H9 (cell line): ENCODE measurements around the gene ATP2A1. TPM values are rescaled to one million over a fixed set of nuclear protein-coding genes. Genes with fewer than 3 reads are reported as not detected.

Source experiments
- DNase-seq: peaks from one replicate; pipeline ENCODE4 v3.0.0-alpha.2; 2017
- H2AFZ ChIP-seq: one replicate; pipeline ENCODE4 v1.6.1; 2013; ENCODE audit warnings: mild to moderate bottlenecking, low read length, control low read depth, moderate library complexity
- H2AK5ac ChIP-seq: 2 replicates; pipeline ENCODE4 v1.6.1; 2013; ENCODE audit warnings: low read length, control low read depth, mixed read lengths; ENCODE audit not compliant: insufficient read length
- H2BK120ac ChIP-seq: one replicate; pipeline ENCODE4 v1.6.1; 2013; ENCODE audit warnings: low read depth, mild to moderate bottlenecking, low read length, control low read depth, inconsistent platforms; ENCODE audit not compliant: poor library complexity, severe bottlenecking
- H2BK12ac ChIP-seq: 2 replicates; pipeline ENCODE4 v1.6.1; 2013; ENCODE audit warnings: low read length, control low read depth, mixed read lengths, low read depth; ENCODE audit not compliant: insufficient read length
- H2BK15ac ChIP-seq: 2 replicates; pipeline ENCODE4 v1.6.1; 2013; ENCODE audit warnings: low read depth, low read length, control low read depth
- H2BK20ac ChIP-seq: one replicate; pipeline ENCODE4 v1.6.1; 2013; ENCODE audit warnings: low read depth, mild to moderate bottlenecking, low read length, control low read depth, inconsistent platforms; ENCODE audit not compliant: poor library complexity, severe bottlenecking
- H2BK5ac ChIP-seq: 2 replicates; pipeline ENCODE4 v1.6.1; 2013; ENCODE audit warnings: low read length, control low read depth, mixed read lengths; ENCODE audit not compliant: insufficient read length
- H3K14ac ChIP-seq: 2 replicates; pipeline ENCODE4 v1.6.1; 2013; ENCODE audit warnings: low read length, control low read depth; ENCODE audit not compliant: insufficient read depth
- H3K18ac ChIP-seq: 2 replicates; pipeline ENCODE4 v1.6.1; 2013; ENCODE audit warnings: low read depth, mild to moderate bottlenecking, mixed read lengths, low read length, control low read depth; ENCODE audit not compliant: insufficient read length
- H3K23ac ChIP-seq: 2 replicates; pipeline ENCODE4 v1.6.1; 2013; ENCODE audit warnings: low read length, control low read depth, mixed read lengths, low read depth; ENCODE audit not compliant: insufficient read length
- H3K23me2 ChIP-seq: 2 replicates; pipeline ENCODE4 v1.6.1; 2013; ENCODE audit warnings: low read depth, mild to moderate bottlenecking, mixed read lengths, low read length, control low read depth; ENCODE audit not compliant: insufficient read length, poor library complexity, severe bottlenecking
- H3K27ac ChIP-seq: 2 replicates; pipeline ENCODE4 v1.5.1; 2013; ENCODE audit warnings: low read length, control low read depth, mixed read lengths, low read depth; ENCODE audit not compliant: insufficient read length
- H3K27me3 ChIP-seq: 2 replicates; pipeline ENCODE4 v1.6.1; 2013; ENCODE audit warnings: low read length, control low read depth, inconsistent platforms; ENCODE audit not compliant: insufficient read depth
- H3K4ac ChIP-seq: 2 replicates; pipeline ENCODE4 v1.6.1; 2013; ENCODE audit warnings: low read depth, mild to moderate bottlenecking, control low read depth, inconsistent platforms, low read length, moderate library complexity
- H3K4me1 ChIP-seq: 2 replicates; pipeline ENCODE4 v1.6.1; 2013; ENCODE audit warnings: low read length, control low read depth, inconsistent platforms; ENCODE audit not compliant: insufficient read depth
- H3K4me2 ChIP-seq: 2 replicates; pipeline ENCODE4 v1.6.1; 2013; ENCODE audit warnings: low read length, control low read depth, mixed read lengths; ENCODE audit not compliant: insufficient read length, insufficient read depth
- H3K56ac ChIP-seq: 2 replicates; pipeline ENCODE4 v1.6.1; 2013; ENCODE audit warnings: low read depth, mild to moderate bottlenecking, mixed read lengths, low read length, control low read depth; ENCODE audit not compliant: insufficient read length
- H3K79me1 ChIP-seq: 2 replicates; pipeline ENCODE4 v1.6.1; 2013; ENCODE audit warnings: low read depth, mild to moderate bottlenecking, moderate library complexity, low read length, control low read depth, inconsistent platforms; ENCODE audit not compliant: insufficient read depth, poor library complexity, severe bottlenecking
- H3K79me2 ChIP-seq: 2 replicates; pipeline ENCODE4 v1.6.1; 2013; ENCODE audit warnings: low read length, control low read depth, inconsistent platforms; ENCODE audit not compliant: insufficient read depth
- H3K9ac ChIP-seq: 2 replicates; pipeline ENCODE4 v1.6.1; 2013; ENCODE audit warnings: low read length, control low read depth, mixed read lengths; ENCODE audit not compliant: insufficient read length; ENCODE audit errors: extremely low read depth
- H3K9me3 ChIP-seq: one replicate; pipeline ENCODE4 v1.6.1; 2013; ENCODE audit warnings: low read depth, low read length, inconsistent platforms; ENCODE audit not compliant: control insufficient read depth
- H3T11ph ChIP-seq: one replicate; pipeline ENCODE4 v1.6.1; 2013; ENCODE audit warnings: mild to moderate bottlenecking, low read length, control low read depth, inconsistent platforms
- H4K20me1 ChIP-seq: one replicate; pipeline ENCODE4 v1.6.1; 2013; ENCODE audit not compliant: control insufficient read depth, insufficient read length, insufficient read depth
- H4K5ac ChIP-seq: 2 replicates; pipeline ENCODE4 v1.6.1; 2013; ENCODE audit warnings: low read depth, mild to moderate bottlenecking, mixed read lengths, low read length, control low read depth; ENCODE audit not compliant: insufficient read length
- H4K8ac ChIP-seq: replicated peaks from 2 replicates; pipeline ENCODE4 v1.6.1; 2013; ENCODE audit warnings: low read length, control low read depth, mixed read lengths, low read depth; ENCODE audit not compliant: insufficient read length
- H4K91ac ChIP-seq: 2 replicates; pipeline ENCODE4 v1.6.1; 2013; ENCODE audit warnings: low read depth, mild to moderate bottlenecking, moderate library complexity, mixed read lengths, low read length, control low read depth; ENCODE audit not compliant: insufficient read length
- H3K27ac Mint-ChIP-seq, 3 experiments: 2 replicates in 2 of 3; 3 replicates in 1 of 3; pipeline ENCODE4 v1.8.0; 2020 to 2021; ENCODE audit warnings: mixed read lengths in 3 of 3, mild to moderate bottlenecking in 1 of 3, moderate library complexity in 1 of 3
- H3K27me3 Mint-ChIP-seq: 2 replicates; pipeline ENCODE4 v1.8.0; 2021; ENCODE audit warnings: low read depth, mild to moderate bottlenecking, moderate library complexity, mixed read lengths
- H3K36me3 Mint-ChIP-seq, 3 experiments: 2 replicates in 2 of 3; 3 replicates in 1 of 3; pipeline ENCODE4 v1.8.0; 2020 to 2021; ENCODE audit warnings: low read depth in 3 of 3, mixed read lengths in 3 of 3; ENCODE audit not compliant: insufficient read depth in 1 of 3
- H3K4me1 Mint-ChIP-seq, 2 experiments: 2 replicates each; pipeline ENCODE4 v1.8.0; 2020; ENCODE audit warnings: mixed read lengths in 2 of 2
- H3K4me3 Mint-ChIP-seq, 2 experiments: 2 replicates in 1 of 2; 3 replicates in 1 of 2; pipeline ENCODE4 v1.8.0; 2020 to 2021; ENCODE audit warnings: mild to moderate bottlenecking in 2 of 2, mixed read lengths in 2 of 2, moderate library complexity in 1 of 2
- H3K9me3 Mint-ChIP-seq, 2 experiments: 2 replicates in 1 of 2; 3 replicates in 1 of 2; pipeline ENCODE4 v1.8.0; 2020; ENCODE audit warnings: mild to moderate bottlenecking in 2 of 2, mixed read lengths in 2 of 2, moderate library complexity in 1 of 2
- CTCF ChIP-seq: fragments of 200-600 bp; sonication (generic); conservative IDR thresholded peaks from 3 replicates; pipeline ENCODE4 v1.8.0; 2021; ENCODE audit warnings: antibody characterized with exemption, mild to moderate bottlenecking
- WGBS: extraction: QIAGEN DNeasy Blood & Tissue Kit; methylation state at CpG from one replicate; pipeline ENCODE4 v1.1.7; 2013; ENCODE audit warnings: missing lambda C conversion rate, low lambda C conversion rate, mixed read lengths; ENCODE audit not compliant: insufficient read length; ENCODE audit errors: extremely low coverage; 5-methylcytosine and 5-hydroxymethylcytosine counted together
- total RNA-seq: library from RNA; stranded (reverse); gene quantifications from 2 replicates; pipeline ENCODE4 v1.2.1, GENCODE V29; 2021

The ATP2A1 gene
- total RNA-seq, 1 experiment from 2014 or later = 4.6 TPM

GRCh38 chr16:28932339-28933141, 54.3 kb downstream of the ATP2A1 start:
- H3K9me3 Mint-ChIP-seq = no peaks in the 10 kb centered on the region
- Histone ChIP-seq H2BK5ac (no peak overlapping the region), H3K79me1 (no peaks in the 10 kb centered on the region), H3K9ac (no peak overlapping the region), H3K23me2 (peaks cover 5% of the 10 kb centered on the region), H4K91ac (no peak overlapping the region), H3K79me2 (no peaks in the 10 kb centered on the region), H3K14ac (no peak overlapping the region; the same call in 1 of the 2 replicates), H4K5ac (no peak overlapping the region), H3K4me1 (no peaks in the 10 kb centered on the region), H3K56ac (no peak overlapping the region), H2BK15ac (no peak overlapping the region), H2AK5ac (no peak overlapping the region), H2BK12ac (no peak overlapping the region), H3K18ac (no peak overlapping the region), H3K27ac (no peak overlapping the region), H2BK120ac (no peak overlapping the region), H2AFZ (no peak overlapping the region), H3K23ac (no peak overlapping the region), H3T11ph (no peak overlapping the region), H3K9me3 (no peaks in the 10 kb centered on the region), H3K4ac (no peak overlapping the region), H4K20me1 (no peaks in the 10 kb centered on the region), H4K8ac (no peak overlapping the region), H3K4me2 (no peak overlapping the region), H2BK20ac (no peak overlapping the region), H3K27me3 (no peaks in the 10 kb centered on the region)
- H3K27me3 Mint-ChIP-seq = peaks cover 11% of the 10 kb centered on the region
- DNase-seq = no peak
- no peak overlapping the region for H3K27ac Mint-ChIP-seq
- peaks cover 11 to 12% of the 10 kb centered on the region in 2 experiments for H3K4me1 Mint-ChIP-seq
- TF ChIP-seq CTCF = no peak
- no peaks in the 10 kb centered on the region; a peak in 1 of 7 replicates for H3K36me3 Mint-ChIP-seq
- no peak overlapping the region for H3K4me3 Mint-ChIP-seq
- WGBS = no CpG with 5 or more reads among the region's 20 CpGs
